HEK293 (cell line): ENCODE measurements around the gene CHMP1A.

Experiments used
- KLF8 ChIP-seq: fragments of 450-650 bp; formaldehyde crosslinking; IDR thresholded peaks from 2 replicates; pipeline ENCODE4 v1.5.1; 2016; ENCODE audit warnings: missing biosample characterization, missing genetic modification characterization
- MYNN ChIP-seq: fragments of 450-650 bp; formaldehyde crosslinking; IDR thresholded peaks from 2 replicates; pipeline ENCODE4 v1.5.1; 2016; ENCODE audit warnings: missing biosample characterization, missing genetic modification characterization, borderline replicate concordance
- PATZ1 ChIP-seq: fragments of 450-650 bp; formaldehyde crosslinking; IDR thresholded peaks from 2 replicates; pipeline ENCODE4 v1.5.1; 2016; ENCODE audit warnings: missing biosample characterization, missing genetic modification characterization
- ZNF354C ChIP-seq: fragments of 450-650 bp; formaldehyde crosslinking; IDR thresholded peaks from 2 replicates; pipeline ENCODE4 v1.5.1; 2016; ENCODE audit warnings: missing biosample characterization, missing genetic modification characterization, low read depth, borderline replicate concordance
- ZNF549 ChIP-seq: fragments of 450-650 bp; IDR thresholded peaks from 2 replicates; pipeline ENCODE4 v1.5.1; 2018; ENCODE audit warnings: missing biosample characterization, missing genetic modification characterization, mild to moderate bottlenecking, inconsistent platforms, moderate library complexity
- ZNF580 ChIP-seq: fragments of 450-650 bp; formaldehyde crosslinking; IDR thresholded peaks from 2 replicates; pipeline ENCODE4 v1.5.1; 2016; ENCODE audit warnings: missing biosample characterization, missing genetic modification characterization
- TF ChIP-seq, protein P1 (sequence below): fragments of 450-650 bp; formaldehyde crosslinking; IDR thresholded peaks from 2 replicates; pipeline ENCODE4 v1.5.1; 2016; ENCODE audit warnings: missing biosample characterization, missing genetic modification characterization

GRCh38 chr16:89637379-89637778, 20.1 kb downstream of the CHMP1A start:
- TF ChIP-seq, protein P1, sequence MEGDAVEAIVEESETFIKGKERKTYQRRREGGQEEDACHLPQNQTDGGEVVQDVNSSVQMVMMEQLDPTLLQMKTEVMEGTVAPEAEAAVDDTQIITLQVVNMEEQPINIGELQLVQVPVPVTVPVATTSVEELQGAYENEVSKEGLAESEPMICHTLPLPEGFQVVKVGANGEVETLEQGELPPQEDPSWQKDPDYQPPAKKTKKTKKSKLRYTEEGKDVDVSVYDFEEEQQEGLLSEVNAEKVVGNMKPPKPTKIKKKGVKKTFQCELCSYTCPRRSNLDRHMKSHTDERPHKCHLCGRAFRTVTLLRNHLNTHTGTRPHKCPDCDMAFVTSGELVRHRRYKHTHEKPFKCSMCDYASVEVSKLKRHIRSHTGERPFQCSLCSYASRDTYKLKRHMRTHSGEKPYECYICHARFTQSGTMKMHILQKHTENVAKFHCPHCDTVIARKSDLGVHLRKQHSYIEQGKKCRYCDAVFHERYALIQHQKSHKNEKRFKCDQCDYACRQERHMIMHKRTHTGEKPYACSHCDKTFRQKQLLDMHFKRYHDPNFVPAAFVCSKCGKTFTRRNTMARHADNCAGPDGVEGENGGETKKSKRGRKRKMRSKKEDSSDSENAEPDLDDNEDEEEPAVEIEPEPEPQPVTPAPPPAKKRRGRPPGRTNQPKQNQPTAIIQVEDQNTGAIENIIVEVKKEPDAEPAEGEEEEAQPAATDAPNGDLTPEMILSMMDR (tag by site-specific recombination): no peak
- no peak for TF ChIP-seq PATZ1 (tag by site-specific recombination)
- no peak for TF ChIP-seq KLF8
- no peak for TF ChIP-seq MYNN (tag by site-specific recombination)
- no peak for TF ChIP-seq ZNF580 (tag by site-specific recombination)
- no peak for TF ChIP-seq ZNF549 (tag by site-specific recombination)
- no peak for TF ChIP-seq ZNF354C (tag by site-specific recombination)
